ENCODE results near the gene GATA6.
A peak's percentile ranks its signal among the peaks of the same experiment; 100 is the strongest.

Gene GATA6

GRCh38 chr18:22169011-22169888 is at the start of gene GATA6:
Gene GATA6 (plus strand): TSS chr18:22169589. CDS start chr18:22171145, 1,556 bp downstream.
- H3K9ac ChIP-seq (ENCODE audit: low read depth, low read length): peak within 1 kb of the TSS; percentile 76; the same call in 1 of the 2 replicates
- H3K4me1 ChIP-seq (ENCODE audit: insufficient read depth, low read length): peaks cover 4% of the 10 kb centered on the region

GRCh38 chr18:22124970-22125369 is 44.4 kb upstream of the GATA6 start:
- H3K9me3 ChIP-seq (ENCODE audit: control insufficient read depth, insufficient read depth, low read length): no peaks in the 10 kb centered on the region; the same call in 1 of the 2 replicates
- no peak overlapping the region for H3K9ac ChIP-seq (ENCODE audit: low read depth, low read length)
- no peaks in the 10 kb centered on the region for H3K36me3 ChIP-seq (ENCODE audit: insufficient read depth, low read length)

More at GRCh38 chr18:22169011-22169888, at the start of gene GATA6:
- Histone ChIP-seq H3K9me3 (ENCODE audit: control insufficient read depth, insufficient read depth, low read length) (no peaks in the 10 kb centered on the region; the same call in 1 of the 2 replicates), H3K36me3 (ENCODE audit: insufficient read depth, low read length) (no peaks in the 10 kb centered on the region)

DNA sequence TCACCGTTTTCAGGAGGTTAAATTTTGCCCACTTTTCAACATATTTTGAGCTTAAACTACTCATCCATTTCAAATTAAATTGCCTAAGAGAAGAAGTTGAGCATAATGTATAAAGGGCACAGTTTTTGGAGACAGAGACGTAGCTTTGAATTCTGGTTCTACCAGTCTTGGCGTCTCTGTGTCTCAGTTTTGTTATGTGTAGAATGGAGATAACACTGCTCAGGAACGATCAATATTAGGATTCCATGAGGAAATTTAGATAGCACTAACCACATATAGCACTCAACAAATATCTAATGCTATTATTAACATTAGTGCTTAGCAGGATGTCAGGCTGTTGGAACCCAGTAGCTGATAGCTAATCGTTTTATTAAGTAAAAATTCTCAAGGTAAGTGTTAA is 40.4 kb upstream of the GATA6 start:
- no peaks in the 10 kb centered on the region for H3K9me3 ChIP-seq (ENCODE audit: control insufficient read depth, insufficient read depth, low read length)
- H3K4me1 ChIP-seq (ENCODE audit: insufficient read depth, low read length): no peaks in the 10 kb centered on the region
- H3K9ac ChIP-seq (ENCODE audit: low read depth, low read length): no peak overlapping the region
- no peaks in the 10 kb centered on the region for H3K36me3 ChIP-seq (ENCODE audit: insufficient read depth, low read length)

More at GRCh38 chr18:22124970-22125369, 44.4 kb upstream of the GATA6 start:
- H3K4me1 ChIP-seq (ENCODE audit: insufficient read depth, low read length): no peaks in the 10 kb centered on the region

- no peak overlapping the region for H3K9ac ChIP-seq (ENCODE audit: low read depth, low read length)
Observed at GRCh38 chr18:22129778-22130177, 39.6 kb upstream of the GATA6 start.

GRCh38 chr18:22132258-22132657 is 37.1 kb upstream of the GATA6 start:
- H3K4me1 ChIP-seq (ENCODE audit: insufficient read depth, low read length): no peaks in the 10 kb centered on the region
- no peaks in the 10 kb centered on the region for H3K36me3 ChIP-seq (ENCODE audit: insufficient read depth, low read length)
- no peak overlapping the region for H3K9ac ChIP-seq (ENCODE audit: low read depth, low read length)
- no peaks in the 10 kb centered on the region for H3K9me3 ChIP-seq (ENCODE audit: control insufficient read depth, insufficient read depth, low read length)

More at GRCh38 chr18:22129778-22130177, 39.6 kb upstream of the GATA6 start:
- Histone ChIP-seq H3K4me1 (ENCODE audit: insufficient read depth, low read length) (no peaks in the 10 kb centered on the region), H3K9me3 (ENCODE audit: control insufficient read depth, insufficient read depth, low read length) (no peaks in the 10 kb centered on the region), H3K36me3 (ENCODE audit: insufficient read depth, low read length) (no peaks in the 10 kb centered on the region)

DNA sequence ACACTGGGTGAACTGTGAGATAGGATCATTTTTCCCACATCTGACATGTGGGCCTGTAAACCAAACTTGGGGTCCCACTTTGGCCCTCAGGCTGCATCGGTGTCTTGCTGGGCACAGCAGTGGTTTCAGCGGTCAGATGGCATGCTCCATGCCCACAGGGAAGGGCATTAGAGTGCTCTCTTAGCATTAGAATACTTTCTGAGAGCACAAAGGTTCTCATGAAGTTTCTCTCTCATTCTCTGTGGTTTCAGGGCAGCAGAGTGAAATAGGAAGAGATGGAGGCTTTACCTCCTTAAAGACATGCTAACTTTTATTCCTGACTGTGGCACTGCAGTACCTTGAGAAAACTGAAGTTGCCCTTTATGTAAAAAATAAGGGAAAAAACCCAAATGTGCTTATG is 36.6 kb upstream of the GATA6 start:
- Histone ChIP-seq H3K9me3 (ENCODE audit: control insufficient read depth, insufficient read depth, low read length) (no peaks in the 10 kb centered on the region), H3K36me3 (ENCODE audit: insufficient read depth, low read length) (no peaks in the 10 kb centered on the region), H3K4me1 (ENCODE audit: insufficient read depth, low read length) (no peaks in the 10 kb centered on the region), H3K9ac (ENCODE audit: low read depth, low read length) (no peak overlapping the region)

DNA sequence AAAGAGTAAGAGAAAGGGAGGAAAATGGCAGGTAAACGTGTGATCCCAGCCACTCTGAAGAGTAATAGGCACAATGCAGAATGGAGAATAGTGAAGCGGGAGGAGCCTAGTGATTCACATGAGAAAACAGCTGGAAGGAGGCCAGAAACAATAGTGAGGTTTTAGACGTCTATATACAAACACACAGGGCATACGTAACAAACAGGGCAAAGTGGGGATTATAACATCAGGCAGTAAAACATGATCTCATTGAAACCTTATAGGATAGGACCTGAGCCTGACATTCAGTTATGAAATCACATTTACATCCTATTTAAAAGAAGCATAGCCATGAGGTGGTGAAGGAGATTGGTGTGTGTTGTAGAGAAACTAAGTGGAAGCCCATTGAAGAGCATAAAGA is 33.0 kb upstream of the GATA6 start:
- Histone ChIP-seq H3K9me3 (ENCODE audit: control insufficient read depth, insufficient read depth, low read length) (no peaks in the 10 kb centered on the region), H3K4me1 (ENCODE audit: insufficient read depth, low read length) (no peaks in the 10 kb centered on the region), H3K9ac (ENCODE audit: low read depth, low read length) (no peak overlapping the region), H3K36me3 (ENCODE audit: insufficient read depth, low read length) (no peaks in the 10 kb centered on the region)

- no peaks in the 10 kb centered on the region for H3K9me3 ChIP-seq (ENCODE audit: control insufficient read depth, insufficient read depth, low read length)
- no peak overlapping the region for H3K9ac ChIP-seq (ENCODE audit: low read depth, low read length)
- no peaks in the 10 kb centered on the region for H3K36me3 ChIP-seq (ENCODE audit: insufficient read depth, low read length)
- H3K4me1 ChIP-seq (ENCODE audit: insufficient read depth, low read length): no peaks in the 10 kb centered on the region
Observed at GRCh38 chr18:22141211-22141610, 28.2 kb upstream of the GATA6 start.

- Histone ChIP-seq H3K9ac (ENCODE audit: low read depth, low read length) (no peak overlapping the region), H3K9me3 (ENCODE audit: control insufficient read depth, insufficient read depth, low read length) (no peaks in the 10 kb centered on the region), H3K4me1 (ENCODE audit: insufficient read depth, low read length) (no peaks in the 10 kb centered on the region), H3K36me3 (ENCODE audit: insufficient read depth, low read length) (no peaks in the 10 kb centered on the region)
Observed at GRCh38 chr18:22143347-22144340, 25.7 kb upstream of the GATA6 start.

DNA sequence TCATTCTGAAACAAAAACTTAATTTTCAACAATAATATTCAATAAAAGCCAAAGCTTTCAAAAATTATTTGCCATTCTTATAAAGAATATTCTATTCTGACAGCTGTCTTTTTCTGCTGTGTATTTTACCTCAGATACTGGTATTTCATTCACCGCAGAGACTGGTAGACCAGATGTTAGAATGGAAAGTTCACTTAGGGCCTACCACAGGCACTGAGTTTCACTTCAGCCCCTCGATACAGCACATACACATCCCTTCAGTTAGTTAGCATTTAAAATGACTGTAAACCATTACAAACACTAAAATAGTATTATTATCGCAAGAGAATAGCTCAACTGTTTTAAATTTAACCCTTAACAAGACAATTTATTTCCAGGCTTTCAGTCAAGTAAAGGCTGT is 24.2 kb upstream of the GATA6 start:
- H3K4me1 ChIP-seq (ENCODE audit: insufficient read depth, low read length): no peaks in the 10 kb centered on the region
- H3K36me3 ChIP-seq (ENCODE audit: insufficient read depth, low read length): no peaks in the 10 kb centered on the region
- H3K9me3 ChIP-seq (ENCODE audit: control insufficient read depth, insufficient read depth, low read length): no peaks in the 10 kb centered on the region
- no peak overlapping the region for H3K9ac ChIP-seq (ENCODE audit: low read depth, low read length)

GRCh38 chr18:22149710-22150109 is 19.7 kb upstream of the GATA6 start:
- Histone ChIP-seq H3K36me3 (ENCODE audit: insufficient read depth, low read length) (no peaks in the 10 kb centered on the region), H3K9me3 (ENCODE audit: control insufficient read depth, insufficient read depth, low read length) (no peaks in the 10 kb centered on the region), H3K4me1 (ENCODE audit: insufficient read depth, low read length) (no peaks in the 10 kb centered on the region), H3K9ac (ENCODE audit: low read depth, low read length) (no peak overlapping the region)

GRCh38 chr18:22152093-22152492 is 17.3 kb upstream of the GATA6 start:
- H3K36me3 ChIP-seq (ENCODE audit: insufficient read depth, low read length): no peaks in the 10 kb centered on the region
- H3K9ac ChIP-seq (ENCODE audit: low read depth, low read length): no peak overlapping the region
- H3K4me1 ChIP-seq (ENCODE audit: insufficient read depth, low read length): no peaks in the 10 kb centered on the region
- H3K9me3 ChIP-seq (ENCODE audit: control insufficient read depth, insufficient read depth, low read length): no peaks in the 10 kb centered on the region

DNA sequence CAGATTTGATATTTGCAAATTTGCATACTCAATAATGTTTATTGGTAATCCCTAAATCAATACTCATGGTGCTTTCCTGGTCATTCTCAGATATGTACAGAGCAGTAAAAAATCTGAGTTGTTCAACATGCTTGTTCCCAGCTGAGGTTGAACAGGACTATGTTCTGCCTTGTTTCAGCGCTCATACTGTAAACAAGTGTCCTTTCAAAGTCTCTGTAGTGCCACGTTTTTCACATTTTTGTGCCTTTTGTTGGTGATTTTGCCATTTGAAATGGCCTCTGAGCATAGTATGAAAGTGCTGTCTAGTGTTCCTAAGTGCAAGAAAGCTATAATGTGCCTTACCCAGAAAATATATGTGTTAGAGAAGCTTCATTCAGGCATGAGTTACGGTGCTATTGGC is 16.0 kb upstream of the GATA6 start:
- no peaks in the 10 kb centered on the region for H3K36me3 ChIP-seq (ENCODE audit: insufficient read depth, low read length)
- no peaks in the 10 kb centered on the region for H3K9me3 ChIP-seq (ENCODE audit: control insufficient read depth, insufficient read depth, low read length)
- no peaks in the 10 kb centered on the region for H3K4me1 ChIP-seq (ENCODE audit: insufficient read depth, low read length)
- no peak overlapping the region for H3K9ac ChIP-seq (ENCODE audit: low read depth, low read length)

DNA sequence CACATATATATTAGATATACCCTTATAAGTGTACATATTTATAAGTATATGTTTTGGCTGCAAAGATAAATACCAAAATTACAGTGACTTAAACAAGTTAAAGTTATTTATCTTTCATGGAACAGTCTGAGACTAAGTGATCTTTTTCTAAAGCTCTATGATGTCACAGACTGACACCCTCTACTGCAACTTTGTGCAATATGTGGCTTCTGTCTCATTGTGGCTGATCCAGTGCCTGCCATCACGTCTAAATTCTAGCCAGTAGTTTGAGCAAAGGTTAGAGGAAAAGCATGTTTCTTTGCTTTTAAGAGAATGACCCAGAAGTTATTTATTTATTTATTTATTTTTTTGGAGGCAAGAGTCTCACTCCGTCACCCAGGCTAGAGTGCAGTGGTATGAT is 13.8 kb upstream of the GATA6 start:
- Histone ChIP-seq H3K36me3 (ENCODE audit: insufficient read depth, low read length) (no peaks in the 10 kb centered on the region), H3K9me3 (ENCODE audit: control insufficient read depth, insufficient read depth, low read length) (no peaks in the 10 kb centered on the region), H3K9ac (ENCODE audit: low read depth, low read length) (no peak overlapping the region), H3K4me1 (ENCODE audit: insufficient read depth, low read length) (no peaks in the 10 kb centered on the region)

Measured in ES-I3 (cell line).